Central memory CD8-positive, alpha-beta T cell (primary cell): ENCODE data around the gene EPHB2.

Experiments used
- ATAC-seq: fragments of 150-1000 bp; cut with Tn5 transposase; replicated peaks from 2 replicates; pipeline ENCODE4 v1.10.0; 2022; ENCODE audit warnings: mild to moderate bottlenecking, moderate FRiP score, moderate number of reproducible peaks; ENCODE audit not compliant: poor library complexity, severe bottlenecking; ENCODE audit errors: extremely low read depth
- DNase-seq, 2 donors: peaks; one replicate each; pipeline ENCODE4 v3.0.0; 2021; ENCODE audit warnings: low spot score in 2 of 2
- H3K27ac Mint-ChIP-seq: one replicate; pipeline ENCODE4 v1.8.0; 2022; ENCODE audit warnings: low read depth, mild to moderate bottlenecking, moderate library complexity, mixed read lengths
- H3K27me3 Mint-ChIP-seq: one replicate; pipeline ENCODE4 v1.8.0; 2022; ENCODE audit warnings: mixed read lengths
- H3K36me3 Mint-ChIP-seq: one replicate; pipeline ENCODE4 v1.8.0; 2022; ENCODE audit warnings: mild to moderate bottlenecking, moderate library complexity, mixed read lengths; ENCODE audit not compliant: insufficient read depth
- H3K4me1 Mint-ChIP-seq: one replicate; pipeline ENCODE4 v1.8.0; 2022; ENCODE audit warnings: mixed read lengths
- H3K4me3 Mint-ChIP-seq: one replicate; pipeline ENCODE4 v1.8.0; 2022; ENCODE audit warnings: mild to moderate bottlenecking, moderate library complexity, mixed read lengths
- H3K9me3 Mint-ChIP-seq: one replicate; pipeline ENCODE4 v1.8.0; 2022; ENCODE audit warnings: mixed read lengths

Gene EPHB2

DNA sequence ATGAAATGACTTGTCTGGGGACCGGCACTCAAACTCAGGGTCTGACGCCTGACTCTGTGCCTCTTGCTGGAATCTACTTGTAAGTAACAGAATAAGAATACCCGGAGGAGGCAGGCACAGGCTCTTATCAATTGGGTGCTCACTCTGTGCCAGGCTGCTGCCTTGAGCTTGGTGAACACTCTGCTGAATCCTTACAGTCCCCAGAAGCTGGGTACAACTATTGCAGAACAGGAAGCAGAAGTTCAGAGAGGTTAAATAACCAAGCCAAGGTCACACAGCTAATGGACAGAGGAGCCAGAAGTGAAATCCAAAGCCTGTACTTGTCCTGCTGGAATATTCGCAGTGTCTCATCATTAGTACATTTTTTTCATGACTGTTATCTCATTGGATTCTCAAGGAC lies 86.0 kb downstream of the EPHB2 start:
- Mint-ChIP-seq H3K4me3 (no peak overlapping the region), H3K4me1 (no peaks in the 10 kb centered on the region), H3K27ac (no peak overlapping the region), H3K36me3 (no peaks in the 10 kb centered on the region), H3K9me3 (no peaks in the 10 kb centered on the region), H3K27me3 (no peaks in the 10 kb centered on the region)
- ATAC-seq = no peak
- no peak for DNase-seq

GRCh38 chr1:22798083-22798482 lies 87.4 kb downstream of the EPHB2 start:
- Mint-ChIP-seq H3K4me3 (no peak overlapping the region), H3K4me1 (no peaks in the 10 kb centered on the region), H3K27me3 (no peaks in the 10 kb centered on the region), H3K9me3 (no peaks in the 10 kb centered on the region), H3K27ac (no peak overlapping the region), H3K36me3 (no peaks in the 10 kb centered on the region)
- ATAC-seq (no peak), DNase-seq (no peak)

GRCh38 chr1:22799971-22800370 lies 89.3 kb downstream of the EPHB2 start:
- no peak overlapping the region for H3K4me3 Mint-ChIP-seq
- no peaks in the 10 kb centered on the region for H3K36me3 Mint-ChIP-seq
- H3K9me3 Mint-ChIP-seq = no peaks in the 10 kb centered on the region
- peaks cover 8% of the 10 kb centered on the region for H3K27me3 Mint-ChIP-seq
- H3K27ac Mint-ChIP-seq = no peak overlapping the region
- DNase-seq = no peak
- H3K4me1 Mint-ChIP-seq = no peaks in the 10 kb centered on the region
- no peak for ATAC-seq

- Mint-ChIP-seq H3K4me1 (no peaks in the 10 kb centered on the region), H3K27me3 (peaks cover 15% of the 10 kb centered on the region), H3K27ac (no peak overlapping the region), H3K36me3 (no peaks in the 10 kb centered on the region), H3K4me3 (no peak overlapping the region), H3K9me3 (no peaks in the 10 kb centered on the region)
- ATAC-seq (no peak), DNase-seq (no peak)
Observed at GRCh38 chr1:22800629-22801028, 90.0 kb downstream of the EPHB2 start.

GRCh38 chr1:22801347-22801746 lies 90.7 kb downstream of the EPHB2 start:
- no peak overlapping the region for H3K4me3 Mint-ChIP-seq
- no peak for DNase-seq
- ATAC-seq = no peak
- no peaks in the 10 kb centered on the region for H3K4me1 Mint-ChIP-seq
- H3K36me3 Mint-ChIP-seq = no peaks in the 10 kb centered on the region
- no peak overlapping the region for H3K27ac Mint-ChIP-seq
- no peaks in the 10 kb centered on the region for H3K9me3 Mint-ChIP-seq
- H3K27me3 Mint-ChIP-seq = peaks cover 19% of the 10 kb centered on the region

GRCh38 chr1:22801761-22802160 lies 91.1 kb downstream of the EPHB2 start:
- no peak for DNase-seq
- Mint-ChIP-seq H3K27ac (no peak overlapping the region), H3K36me3 (no peaks in the 10 kb centered on the region), H3K4me1 (no peaks in the 10 kb centered on the region), H3K4me3 (no peak overlapping the region), H3K27me3 (peaks cover 19% of the 10 kb centered on the region), H3K9me3 (no peaks in the 10 kb centered on the region)
- no peak for ATAC-seq

- Mint-ChIP-seq H3K36me3 (no peaks in the 10 kb centered on the region), H3K9me3 (no peaks in the 10 kb centered on the region), H3K27me3 (peaks cover 19% of the 10 kb centered on the region), H3K27ac (no peak overlapping the region), H3K4me1 (no peaks in the 10 kb centered on the region), H3K4me3 (no peak overlapping the region)
- DNase-seq = no peak
- no peak for ATAC-seq
Observed at GRCh38 chr1:22803833-22804232, 93.2 kb downstream of the EPHB2 start.

- Mint-ChIP-seq H3K27ac (no peak overlapping the region), H3K9me3 (no peaks in the 10 kb centered on the region), H3K4me1 (no peaks in the 10 kb centered on the region), H3K4me3 (no peak overlapping the region), H3K27me3 (peaks cover 19% of the 10 kb centered on the region), H3K36me3 (no peaks in the 10 kb centered on the region)
- no peak for ATAC-seq
- DNase-seq = no peak
Observed at GRCh38 chr1:22804406-22804805, 93.8 kb downstream of the EPHB2 start.

- H3K9me3 Mint-ChIP-seq = no peaks in the 10 kb centered on the region
- H3K4me1 Mint-ChIP-seq = no peaks in the 10 kb centered on the region
- no peak overlapping the region for H3K27ac Mint-ChIP-seq
- no peak overlapping the region for H3K4me3 Mint-ChIP-seq
- ATAC-seq (no peak), DNase-seq (no peak)
- H3K36me3 Mint-ChIP-seq = no peaks in the 10 kb centered on the region
- peaks cover 19% of the 10 kb centered on the region for H3K27me3 Mint-ChIP-seq
Observed at GRCh38 chr1:22804969-22805671, 94.5 kb downstream of the EPHB2 start.

GRCh38 chr1:22805672-22806038 lies 95.0 kb downstream of the EPHB2 start:
- peaks cover 24% of the 10 kb centered on the region for H3K27me3 Mint-ChIP-seq
- DNase-seq (no peak), ATAC-seq (no peak)
- no peak overlapping the region for H3K4me3 Mint-ChIP-seq
- no peaks in the 10 kb centered on the region for H3K4me1 Mint-ChIP-seq
- no peak overlapping the region for H3K27ac Mint-ChIP-seq
- H3K9me3 Mint-ChIP-seq = no peaks in the 10 kb centered on the region
- H3K36me3 Mint-ChIP-seq = no peaks in the 10 kb centered on the region

- no peaks in the 10 kb centered on the region for H3K4me1 Mint-ChIP-seq
- H3K36me3 Mint-ChIP-seq = no peaks in the 10 kb centered on the region
- H3K27ac Mint-ChIP-seq = no peak overlapping the region
- ATAC-seq = no peak
- no peak for DNase-seq
- no peaks in the 10 kb centered on the region for H3K9me3 Mint-ChIP-seq
- peaks cover 33% of the 10 kb centered on the region for H3K27me3 Mint-ChIP-seq
- H3K4me3 Mint-ChIP-seq = no peak overlapping the region
Observed at GRCh38 chr1:22806584-22806983, 95.9 kb downstream of the EPHB2 start.

DNA sequence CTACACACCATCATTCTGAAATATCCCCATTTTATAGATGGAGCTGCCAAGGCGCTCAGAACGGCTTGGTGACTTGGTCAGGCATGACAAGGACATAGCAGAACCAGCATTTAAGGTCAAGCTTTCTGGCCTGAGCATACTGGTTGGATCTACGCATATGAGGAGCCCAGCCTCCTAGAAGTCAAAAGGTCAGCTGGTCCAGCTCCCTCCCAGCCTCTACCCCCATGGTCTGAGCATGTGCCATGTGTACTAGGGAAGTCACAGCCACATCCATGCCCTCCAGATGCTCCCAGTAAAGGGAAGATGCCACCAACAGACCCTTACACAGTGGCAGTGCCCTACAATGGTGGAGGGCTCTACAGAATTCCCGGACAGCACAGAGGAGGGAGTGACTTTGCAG lies 96.7 kb downstream of the EPHB2 start:
- Mint-ChIP-seq H3K4me3 (no peak overlapping the region), H3K4me1 (no peaks in the 10 kb centered on the region), H3K27me3 (peaks cover 41% of the 10 kb centered on the region), H3K36me3 (no peaks in the 10 kb centered on the region), H3K27ac (no peak overlapping the region), H3K9me3 (no peaks in the 10 kb centered on the region)
- no peak for DNase-seq
- ATAC-seq = no peak

GRCh38 chr1:22808186-22808675 lies 97.6 kb downstream of the EPHB2 start:
- ATAC-seq = no peak

More at GRCh38 chr1:22808186-22808675, 97.6 kb downstream of the EPHB2 start:
- no peaks in the 10 kb centered on the region for H3K36me3 Mint-ChIP-seq
- no peaks in the 10 kb centered on the region for H3K4me1 Mint-ChIP-seq
- H3K27ac Mint-ChIP-seq = no peak overlapping the region
- DNase-seq = no peak
- H3K4me3 Mint-ChIP-seq = no peak overlapping the region
- peaks cover 41% of the 10 kb centered on the region for H3K27me3 Mint-ChIP-seq
- no peaks in the 10 kb centered on the region for H3K9me3 Mint-ChIP-seq
